HepG2 (cell line): ENCODE data around the gene OGFR. TPM values are rescaled to one million over a fixed set of nuclear protein-coding genes. Genes with fewer than 3 reads are reported as not detected.
A peak's percentile ranks its signal among the peaks of the same experiment; 100 is the strongest.

ENCODE experiments used
- ADNP ChIP-seq: sonication (generic); formaldehyde crosslinking; IDR thresholded peaks from 2 replicates; pipeline ENCODE4 v1.4.0; 2020; ENCODE audit warnings: missing genetic modification reagents
- ARNT2 ChIP-seq: sonication (generic); formaldehyde crosslinking; IDR thresholded peaks from 2 replicates; pipeline ENCODE4 v1.8.0; 2022; ENCODE audit warnings: mild to moderate bottlenecking, low read depth, missing genetic modification reagents, moderate library complexity
- BCL6 ChIP-seq: IDR thresholded peaks from 2 replicates; pipeline ENCODE4 v1.6.1; 2016; ENCODE audit warnings: missing genetic modification reagents, missing compliant biosample characterization
- FOXA3 ChIP-seq: IDR thresholded peaks from 2 replicates; pipeline ENCODE4 v1.6.1; 2016; ENCODE audit warnings: missing genetic modification reagents, missing compliant biosample characterization
- GTF3A ChIP-seq: sonication (generic); formaldehyde crosslinking; conservative IDR thresholded peaks from 2 replicates; pipeline ENCODE4 v1.4.0; 2020; ENCODE audit warnings: mild to moderate bottlenecking, missing genetic modification reagents
- HNRNPLL ChIP-seq: fragments of 200-400 bp; formaldehyde crosslinking; IDR thresholded peaks from 2 replicates; pipeline ENCODE4 v1.6.1; 2017; ENCODE audit warnings: mild to moderate bottlenecking, low read depth, low read length; ENCODE audit not compliant: poor library complexity, severe bottlenecking
- KLF6 ChIP-seq: IDR thresholded peaks from 2 replicates; pipeline ENCODE4 v1.8.0; 2016; ENCODE audit warnings: missing biosample characterization, missing genetic modification reagents
- KMT2B ChIP-seq: IDR thresholded peaks from 2 replicates; pipeline ENCODE4 v1.6.1; 2016; ENCODE audit warnings: missing genetic modification reagents, missing compliant biosample characterization
- NFE2L1 ChIP-seq: sonication (generic); formaldehyde crosslinking; IDR thresholded peaks from 2 replicates; pipeline ENCODE4 v1.4.0; 2020; ENCODE audit warnings: missing genetic modification reagents, mild to moderate bottlenecking, borderline replicate concordance
- PBX2 ChIP-seq: IDR thresholded peaks from 2 replicates; pipeline ENCODE4 v1.6.1; 2016; ENCODE audit warnings: control low read depth
- SAFB2 ChIP-seq: sonication (generic); formaldehyde crosslinking; IDR thresholded peaks from 2 replicates; pipeline ENCODE4 v1.5.1; 2020; ENCODE audit warnings: missing genetic modification reagents, low read depth, mild to moderate bottlenecking, borderline replicate concordance
- SMYD3 ChIP-seq: sonication (generic); formaldehyde crosslinking; IDR thresholded peaks from 2 replicates; pipeline ENCODE4 v1.8.1; 2023; ENCODE audit warnings: mild to moderate bottlenecking, missing genetic modification reagents
- TMF1 ChIP-seq: sonication (generic); formaldehyde crosslinking; IDR thresholded peaks from 2 replicates; pipeline ENCODE4 v1.8.1; 2022; ENCODE audit warnings: low read depth, missing genetic modification reagents
- ZNF142 ChIP-seq: sonication (generic); formaldehyde crosslinking; IDR thresholded peaks from 2 replicates; pipeline ENCODE4 v1.4.0; 2020; ENCODE audit warnings: missing genetic modification reagents
- ZNF33A ChIP-seq: sonication (generic); formaldehyde crosslinking; IDR thresholded peaks from 2 replicates; pipeline ENCODE4 v1.5.1; 2020; ENCODE audit warnings: missing genetic modification reagents, mild to moderate bottlenecking, moderate library complexity, borderline replicate concordance
- ZNF441 ChIP-seq: sonication (generic); formaldehyde crosslinking; IDR thresholded peaks from 2 replicates; pipeline ENCODE4 v1.7.0; 2021; ENCODE audit warnings: missing genetic modification reagents, borderline replicate concordance
- ZNF589 ChIP-seq: sonication (generic); formaldehyde crosslinking; conservative IDR thresholded peaks from 2 replicates; pipeline ENCODE4 v1.8.0; 2022; ENCODE audit warnings: mild to moderate bottlenecking, moderate library complexity, missing genetic modification reagents
- ZNF816 ChIP-seq: sonication (generic); formaldehyde crosslinking; IDR thresholded peaks from 2 replicates; pipeline ENCODE4 v1.8.0; 2022; ENCODE audit warnings: missing genetic modification reagents, mild to moderate bottlenecking, borderline replicate concordance
- polyA plus RNA-seq, 8 experiments: library from polyadenylated mRNA; depleted of rRNA in 3 of 8; stranded (reverse) in 7 of 8; unstranded in 1 of 8; fragments of >200 nt; fragmentation: Illumina TruSeq in 4 of 8; extraction: Trizol in 4 of 8; gene quantifications; 2 replicates each; pipeline versions ENCODE4 v1.2.1 to v1.2.3, GENCODE V29; 2011 to 2016; ENCODE audit warnings: low read depth in 4 of 8, missing spikeins in 1 of 8, mixed read lengths in 1 of 8; ENCODE audit not compliant: insufficient read depth in 1 of 8
- total RNA-seq, 5 experiments: library from RNA; depleted of rRNA; stranded (reverse); fragments of >200 nt; fragmentation: Illumina TruSeq; extraction: Trizol; gene quantifications; 2 replicates each; pipeline ENCODE4 v1.2.3, GENCODE V29; 2016; ENCODE audit warnings: low read depth in 1 of 5
- TF ChIP-seq, protein P1 (sequence below): sonication (generic); formaldehyde crosslinking; IDR thresholded peaks from 2 replicates; pipeline ENCODE4 v1.9.0; 2022; ENCODE audit warnings: missing genetic modification reagents, mild to moderate bottlenecking, borderline replicate concordance
- TF ChIP-seq, protein P2 (sequence below): sonication (generic); formaldehyde crosslinking; IDR thresholded peaks from 2 replicates; pipeline ENCODE4 v1.4.0; 2020; ENCODE audit warnings: mild to moderate bottlenecking, missing genetic modification reagents
- TF ChIP-seq, protein P3 (sequence below): sonication (generic); formaldehyde crosslinking; IDR thresholded peaks from 2 replicates; pipeline ENCODE4 v1.4.0; 2020; ENCODE audit warnings: missing genetic modification reagents

The OGFR gene
- total and polyA plus RNA-seq, 2 of the 13 experiments (the other 11 are each of a cell fraction or from before 2014, with no cell fraction given) = 47.7 to 81.8 TPM

DNA sequence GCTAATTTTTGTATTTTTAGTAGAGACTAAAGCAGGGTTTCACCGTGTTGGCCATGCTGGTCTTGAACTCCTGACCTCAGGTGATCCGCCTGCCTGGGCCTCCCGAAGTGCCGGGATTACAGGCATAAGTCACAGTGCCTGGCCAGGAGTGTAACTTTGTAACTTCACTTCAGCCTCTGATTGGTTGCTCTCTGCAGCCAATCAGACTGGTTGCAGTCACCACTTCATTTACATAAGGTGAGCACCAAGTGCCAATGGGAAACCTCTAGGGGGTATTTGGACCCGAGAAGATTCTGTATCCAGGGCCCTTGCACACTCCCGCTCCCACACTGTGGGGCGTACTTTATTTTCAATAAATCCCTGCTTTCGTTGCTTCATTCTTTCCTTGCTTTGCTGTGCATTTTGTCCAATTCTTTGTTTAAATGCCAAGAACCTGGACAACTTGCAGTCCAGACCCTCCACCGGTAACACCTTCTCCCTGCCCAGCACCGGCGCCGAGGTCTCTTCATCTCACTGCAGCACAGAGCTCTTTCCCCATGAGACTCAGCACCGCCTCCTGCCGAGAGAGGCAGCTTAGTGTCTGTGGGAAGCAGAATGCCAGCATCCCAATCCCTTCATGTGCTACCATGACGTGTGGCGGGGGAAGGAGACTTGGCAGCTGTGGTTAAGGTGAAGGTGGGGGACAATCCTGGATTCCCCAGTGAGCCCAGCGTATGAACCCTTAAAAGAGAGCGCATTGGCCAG, 22.3 kb upstream of the OGFR start (continued):
- TF ChIP-seq ZNF142 (CRISPR knock-in tag) (no peak), KLF6 (no peak), HNRNPLL (no peak), FOXA3 (no peak), PBX2 (no peak), NFE2L1 (no peak), ZNF816 (no peak), ZNF441 (CRISPR knock-in tag) (no peak), SAFB2 (CRISPR knock-in tag) (0 out of 2 replicates have a peak, but pooled peaks have one; percentile 0), ARNT2 (CRISPR knock-in tag) (0 out of 2 replicates have a peak, but pooled peaks have one; percentile 27), ADNP (CRISPR knock-in tag) (no peak), BCL6 (CRISPR knock-in tag) (no peak), TMF1 (CRISPR knock-in tag) (no peak), ZNF589 (CRISPR knock-in tag) (no peak), GTF3A (CRISPR knock-in tag) (no peak), KMT2B (CRISPR knock-in tag) (no peak), ZNF33A (CRISPR knock-in tag) (no peak), SMYD3 (no peak)
- TF ChIP-seq, protein P1, sequence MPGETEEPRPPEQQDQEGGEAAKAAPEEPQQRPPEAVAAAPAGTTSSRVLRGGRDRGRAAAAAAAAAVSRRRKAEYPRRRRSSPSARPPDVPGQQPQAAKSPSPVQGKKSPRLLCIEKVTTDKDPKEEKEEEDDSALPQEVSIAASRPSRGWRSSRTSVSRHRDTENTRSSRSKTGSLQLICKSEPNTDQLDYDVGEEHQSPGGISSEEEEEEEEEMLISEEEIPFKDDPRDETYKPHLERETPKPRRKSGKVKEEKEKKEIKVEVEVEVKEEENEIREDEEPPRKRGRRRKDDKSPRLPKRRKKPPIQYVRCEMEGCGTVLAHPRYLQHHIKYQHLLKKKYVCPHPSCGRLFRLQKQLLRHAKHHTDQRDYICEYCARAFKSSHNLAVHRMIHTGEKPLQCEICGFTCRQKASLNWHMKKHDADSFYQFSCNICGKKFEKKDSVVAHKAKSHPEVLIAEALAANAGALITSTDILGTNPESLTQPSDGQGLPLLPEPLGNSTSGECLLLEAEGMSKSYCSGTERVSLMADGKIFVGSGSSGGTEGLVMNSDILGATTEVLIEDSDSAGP (CRISPR knock-in tag) = no peak
- TF ChIP-seq, protein P2, sequence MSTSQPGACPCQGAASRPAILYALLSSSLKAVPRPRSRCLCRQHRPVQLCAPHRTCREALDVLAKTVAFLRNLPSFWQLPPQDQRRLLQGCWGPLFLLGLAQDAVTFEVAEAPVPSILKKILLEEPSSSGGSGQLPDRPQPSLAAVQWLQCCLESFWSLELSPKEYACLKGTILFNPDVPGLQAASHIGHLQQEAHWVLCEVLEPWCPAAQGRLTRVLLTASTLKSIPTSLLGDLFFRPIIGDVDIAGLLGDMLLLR (CRISPR knock-in tag) = no peak
- TF ChIP-seq, protein P3, sequence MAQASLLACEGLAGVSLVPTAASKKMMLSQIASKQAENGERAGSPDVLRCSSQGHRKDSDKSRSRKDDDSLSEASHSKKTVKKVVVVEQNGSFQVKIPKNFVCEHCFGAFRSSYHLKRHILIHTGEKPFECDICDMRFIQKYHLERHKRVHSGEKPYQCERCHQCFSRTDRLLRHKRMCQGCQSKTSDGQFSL (CRISPR knock-in tag) = no peak
